OCI-LY1 (cell line): Measurements from ENCODE around the gene KRT80.

Experiments used
- H2AFZ ChIP-seq: fragments of 200-600 bp; sonication (generic), shearing (Covaris generic); 2 replicates; pipeline ENCODE4 v1.6.0; 2014; ENCODE audit warnings: antibody characterized with exemption, mild to moderate bottlenecking, low read length
- H3F3A ChIP-seq: fragments of 200-600 bp; sonication (generic), shearing (Covaris generic); 2 replicates; pipeline ENCODE4 v1.6.0; 2014; ENCODE audit warnings: mild to moderate bottlenecking, antibody characterized with exemption, low read length, moderate library complexity; ENCODE audit not compliant: insufficient read depth
- H3K27ac ChIP-seq: fragments of 200-600 bp; sonication (generic); 2 replicates; pipeline ENCODE4 v1.5.1; 2014; ENCODE audit warnings: low read length, mixed run types, mild to moderate bottlenecking, low read depth; ENCODE audit not compliant: poor library complexity, severe bottlenecking
- H3K27me3 ChIP-seq: fragments of 200-600 bp; sonication (generic); 2 replicates; pipeline ENCODE4 v1.6.0; 2014; ENCODE audit warnings: antibody characterized with exemption, mild to moderate bottlenecking, low read length, moderate library complexity; ENCODE audit not compliant: insufficient read depth
- H3K36me3 ChIP-seq: fragments of 200-600 bp; sonication (generic); 2 replicates; pipeline ENCODE4 v1.6.1; 2014; ENCODE audit warnings: mild to moderate bottlenecking, antibody characterized with exemption, low read length, moderate library complexity, mixed read lengths; ENCODE audit not compliant: insufficient read depth
- H3K4me1 ChIP-seq: fragments of 200-600 bp; sonication (generic); 2 replicates; pipeline ENCODE4 v1.5.1; 2014; ENCODE audit warnings: mild to moderate bottlenecking, low read length, moderate library complexity; ENCODE audit not compliant: insufficient read depth, severe bottlenecking
- H3K4me2 ChIP-seq: fragments of 200-600 bp; sonication (generic), shearing (Covaris generic); 2 replicates; pipeline ENCODE4 v1.6.1; 2014; ENCODE audit warnings: low read length
- H3K4me3 ChIP-seq: fragments of 200-600 bp; sonication (generic); 2 replicates; pipeline ENCODE4 v1.5.1; 2014; ENCODE audit warnings: low read length, low read depth, mild to moderate bottlenecking, mixed read lengths; ENCODE audit not compliant: poor library complexity, severe bottlenecking
- H3K79me2 ChIP-seq: fragments of 200-600 bp; shearing (Covaris generic); 2 replicates; pipeline ENCODE4 v1.6.1; 2016; ENCODE audit warnings: mixed run types, low read length, mixed read lengths; ENCODE audit not compliant: insufficient read depth
- H3K9ac ChIP-seq: fragments of 200-600 bp; sonication (generic), shearing (Covaris generic); 2 replicates; pipeline ENCODE4 v1.6.1; 2014; ENCODE audit warnings: mild to moderate bottlenecking, low read length, mixed read lengths
- H3K9me2 ChIP-seq: fragments of 200-600 bp; sonication (generic), shearing (Covaris generic); 2 replicates; pipeline ENCODE4 v1.6.1; 2014; ENCODE audit warnings: low read depth, mild to moderate bottlenecking, low read length, mixed read lengths
- H3K9me3 ChIP-seq: fragments of 200-600 bp; shearing (Covaris generic); 2 replicates; pipeline ENCODE4 v1.6.1; 2014; ENCODE audit warnings: low read length, mixed read lengths
- H4K20me1 ChIP-seq: fragments of 200-600 bp; sonication (generic), shearing (Covaris generic); 2 replicates; pipeline ENCODE4 v1.6.0; 2016; ENCODE audit warnings: mild to moderate bottlenecking, low read length; ENCODE audit not compliant: insufficient read depth
- CTCF ChIP-seq: fragments of 200-600 bp; sonication (generic), shearing (Covaris generic); IDR thresholded peaks from 2 replicates; pipeline ENCODE4 v1.5.1; 2017; ENCODE audit warnings: mild to moderate bottlenecking, antibody characterized with exemption, low read length, moderate library complexity, mixed read lengths
- EZH2 ChIP-seq: fragments of 200-600 bp; sonication (generic), shearing (Covaris generic); IDR thresholded peaks from 2 replicates; pipeline ENCODE4 v1.8.0; 2017; ENCODE audit warnings: borderline replicate concordance, mixed run types, mild to moderate bottlenecking, antibody characterized with exemption, low read length, moderate library complexity, mixed read lengths

The KRT80 gene

GRCh38 chr12:52216100-52216499 is 24.3 kb upstream of the KRT80 start:
- H3K27me3 ChIP-seq = 0 out of 2 replicates have a peak, but pooled peaks cover 3% of the 10 kb centered on the region
- H3K27ac ChIP-seq = no peak overlapping the region
- no peak overlapping the region for H3K4me2 ChIP-seq
- no peaks in the 10 kb centered on the region for H3F3A ChIP-seq
- no peak overlapping the region for H3K9ac ChIP-seq
- H3K4me3 ChIP-seq = no peak overlapping the region
- no peaks in the 10 kb centered on the region for H4K20me1 ChIP-seq
- TF ChIP-seq CTCF (no peak), EZH2 (no peak)
- H3K9me2 ChIP-seq = no peaks in the 10 kb centered on the region
- no peak overlapping the region for H2AFZ ChIP-seq
- H3K4me1 ChIP-seq = no peaks in the 10 kb centered on the region
- no peaks in the 10 kb centered on the region for H3K79me2 ChIP-seq
- no peaks in the 10 kb centered on the region for H3K9me3 ChIP-seq
- H3K36me3 ChIP-seq = no peaks in the 10 kb centered on the region

- Histone ChIP-seq H3K9me3 (no peaks in the 10 kb centered on the region), H3K4me2 (no peak overlapping the region), H3K27ac (no peak overlapping the region)
These were observed 23.8 kb upstream of the KRT80 start for GRCh38 chr12:52215587-52216031.

GRCh38 chr12:52214421-52214802 is 22.6 kb upstream of the KRT80 start:
- H3K79me2 ChIP-seq = no peaks in the 10 kb centered on the region
- H3K27me3 ChIP-seq = 0 out of 2 replicates have a peak, but pooled peaks cover 3% of the 10 kb centered on the region
- no peaks in the 10 kb centered on the region for H3K9me2 ChIP-seq
- no peaks in the 10 kb centered on the region for H3K36me3 ChIP-seq
- no peak overlapping the region for H3K27ac ChIP-seq
- H3K4me1 ChIP-seq = no peaks in the 10 kb centered on the region
- H3K4me2 ChIP-seq = no peak overlapping the region
- no peak overlapping the region for H3K4me3 ChIP-seq
- H4K20me1 ChIP-seq = no peaks in the 10 kb centered on the region
- H3K9ac ChIP-seq = no peak overlapping the region
- H2AFZ ChIP-seq = no peak overlapping the region
- TF ChIP-seq CTCF (no peak), EZH2 (no peak)
- no peaks in the 10 kb centered on the region for H3K9me3 ChIP-seq
- H3F3A ChIP-seq = no peaks in the 10 kb centered on the region

More at GRCh38 chr12:52215587-52216031, 23.8 kb upstream of the KRT80 start:
- Histone ChIP-seq H3K9me2 (no peaks in the 10 kb centered on the region), H3F3A (no peaks in the 10 kb centered on the region), H2AFZ (no peak overlapping the region), H4K20me1 (no peaks in the 10 kb centered on the region), H3K4me1 (no peaks in the 10 kb centered on the region), H3K27me3 (0 out of 2 replicates have a peak, but pooled peaks cover 3% of the 10 kb centered on the region), H3K36me3 (no peaks in the 10 kb centered on the region), H3K9ac (no peak overlapping the region), H3K79me2 (no peaks in the 10 kb centered on the region), H3K4me3 (no peak overlapping the region)
- TF ChIP-seq EZH2 = no peak
- no peak for TF ChIP-seq CTCF
